Measurements from ENCODE around the gene HAS3.
A peak's percentile ranks its signal among the peaks of the same experiment; 100 is the strongest.
"Not testable (repeated sequence)": the region's sequence is repeated elsewhere in the genome, so short reads cannot be mapped to it uniquely, and the experiment has no call there.

Gene HAS3

GRCh38 chr16:69126221-69126620 lies 20.8 kb downstream of the HAS3 start:
- DNase-seq (ENCODE audit: low spot score in 2 of 2) (no peak), ATAC-seq (replicated peaks; ENCODE audit: extremely low read depth, poor library complexity, severe bottlenecking) (no peak)
- peak overlapping the region; percentile 59 for H3K27ac Mint-ChIP-seq (ENCODE audit: low read depth)
- peaks cover 25% of the 10 kb centered on the region for H3K36me3 Mint-ChIP-seq (ENCODE audit: insufficient read depth)
- H3K9me3 Mint-ChIP-seq: no peaks in the 10 kb centered on the region
- peaks cover 32% of the 10 kb centered on the region for H3K4me1 Mint-ChIP-seq
- no peaks in the 10 kb centered on the region for H3K27me3 Mint-ChIP-seq
- no peak overlapping the region for H3K4me3 Mint-ChIP-seq

- DNase-seq (ENCODE audit: low spot score in 2 of 2); ATAC-seq (replicated peaks; ENCODE audit: extremely low read depth, poor library complexity, severe bottlenecking); H3K27me3 Mint-ChIP-seq; H3K4me3 Mint-ChIP-seq; H3K9me3 Mint-ChIP-seq: not testable (repeated sequence)
- Mint-ChIP-seq H3K4me1 (peaks cover 37% of the 10 kb centered on the region), H3K27ac (ENCODE audit: low read depth) (peak overlapping the region; percentile 44), H3K36me3 (ENCODE audit: insufficient read depth) (peaks cover 28% of the 10 kb centered on the region)
These were observed 21.3 kb downstream of the HAS3 start for GRCh38 chr16:69126801-69127200.

- peaks cover 43% of the 10 kb centered on the region for H3K4me1 Mint-ChIP-seq
- no peaks in the 10 kb centered on the region for H3K9me3 Mint-ChIP-seq
- no peak overlapping the region for H3K27ac Mint-ChIP-seq (ENCODE audit: low read depth)
- H3K4me3 Mint-ChIP-seq: no peak overlapping the region
- H3K27me3 Mint-ChIP-seq: no peaks in the 10 kb centered on the region
- H3K36me3 Mint-ChIP-seq (ENCODE audit: insufficient read depth): peaks cover 30% of the 10 kb centered on the region
- DNase-seq (ENCODE audit: low spot score in 2 of 2) (no peak), ATAC-seq (replicated peaks; ENCODE audit: extremely low read depth, poor library complexity, severe bottlenecking) (no peak)
These were observed 22.6 kb downstream of the HAS3 start for GRCh38 chr16:69127966-69128510.

- peaks cover 34% of the 10 kb centered on the region for H3K36me3 Mint-ChIP-seq (ENCODE audit: insufficient read depth)
- H3K4me1 Mint-ChIP-seq: peaks cover 45% of the 10 kb centered on the region
- DNase-seq (ENCODE audit: low spot score in 2 of 2) (no peak), ATAC-seq (replicated peaks; ENCODE audit: extremely low read depth, poor library complexity, severe bottlenecking) (no peak)
- no peaks in the 10 kb centered on the region for H3K9me3 Mint-ChIP-seq
- peak overlapping the region; percentile 87 for H3K4me3 Mint-ChIP-seq
- no peaks in the 10 kb centered on the region for H3K27me3 Mint-ChIP-seq
- peak overlapping the region; percentile 87 for H3K27ac Mint-ChIP-seq (ENCODE audit: low read depth)
These were observed 25.0 kb downstream of the HAS3 start for GRCh38 chr16:69130461-69130860.

GRCh38 chr16:69131167-69131838 lies 25.9 kb downstream of the HAS3 start:
- peak overlapping the region; percentile 87 for H3K27ac Mint-ChIP-seq (ENCODE audit: low read depth)
- DNase-seq (ENCODE audit: low spot score in 2 of 2): no peak
- no peak for ATAC-seq (replicated peaks; ENCODE audit: extremely low read depth, poor library complexity, severe bottlenecking)
- H3K9me3 Mint-ChIP-seq: no peaks in the 10 kb centered on the region
- peak overlapping the region; percentile 87 for H3K4me3 Mint-ChIP-seq
- no peaks in the 10 kb centered on the region for H3K27me3 Mint-ChIP-seq
- peaks cover 35% of the 10 kb centered on the region for H3K36me3 Mint-ChIP-seq (ENCODE audit: insufficient read depth)
- peaks cover 45% of the 10 kb centered on the region for H3K4me1 Mint-ChIP-seq

- Mint-ChIP-seq H3K4me3 (peak overlapping the region; percentile 87), H3K4me1 (peaks cover 43% of the 10 kb centered on the region), H3K27me3 (no peaks in the 10 kb centered on the region), H3K27ac (ENCODE audit: low read depth) (peak overlapping the region; percentile 87), H3K9me3 (no peaks in the 10 kb centered on the region), H3K36me3 (ENCODE audit: insufficient read depth) (peaks cover 41% of the 10 kb centered on the region)
- ATAC-seq (replicated peaks; ENCODE audit: extremely low read depth, poor library complexity, severe bottlenecking) (peak; percentile 50), DNase-seq (ENCODE audit: low spot score in 2 of 2) (peak in 1 of 2 donors; percentile 24)
These were observed 26.5 kb downstream of the HAS3 start for GRCh38 chr16:69131839-69132423.

- peak; percentile 70 for DNase-seq (ENCODE audit: low spot score in 2 of 2)
- H3K36me3 Mint-ChIP-seq (ENCODE audit: insufficient read depth): peaks cover 42% of the 10 kb centered on the region
- peaks cover 41% of the 10 kb centered on the region for H3K4me1 Mint-ChIP-seq
- H3K9me3 Mint-ChIP-seq: no peaks in the 10 kb centered on the region
- peak within 1 kb of the TSS; percentile 87 for H3K4me3 Mint-ChIP-seq
- ATAC-seq (replicated peaks; ENCODE audit: extremely low read depth, poor library complexity, severe bottlenecking): peak; percentile 96
- H3K27me3 Mint-ChIP-seq: no peaks in the 10 kb centered on the region
- H3K27ac Mint-ChIP-seq (ENCODE audit: low read depth): peak within 1 kb of the TSS; percentile 87
These were observed 27.2 kb downstream of the HAS3 start, which contains the start of the genes CHTF8 and UTP4 for GRCh38 chr16:69132424-69133252. CHTF8 (minus strand) TSS chr16:69132588; CDS start chr16:69121458, 11,130 bp downstream. UTP4 (plus strand) TSS chr16:69132649; CDS start chr16:69133460, 811 bp downstream.

GRCh38 chr16:69133373-69133954 lies 28.0 kb downstream of the HAS3 start:
- DNase-seq (ENCODE audit: low spot score in 2 of 2) (no peak), ATAC-seq (replicated peaks; ENCODE audit: extremely low read depth, poor library complexity, severe bottlenecking) (no peak)
- Mint-ChIP-seq H3K4me3 (peak overlapping the region; percentile 87), H3K27me3 (no peaks in the 10 kb centered on the region), H3K36me3 (ENCODE audit: insufficient read depth) (peaks cover 40% of the 10 kb centered on the region), H3K27ac (ENCODE audit: low read depth) (peak overlapping the region; percentile 5), H3K9me3 (no peaks in the 10 kb centered on the region), H3K4me1 (peaks cover 42% of the 10 kb centered on the region)

- ATAC-seq (replicated peaks; ENCODE audit: extremely low read depth, poor library complexity, severe bottlenecking) (no peak), DNase-seq (ENCODE audit: low spot score in 2 of 2) (no peak)
- H3K27me3 Mint-ChIP-seq: no peaks in the 10 kb centered on the region
- H3K4me1 Mint-ChIP-seq: peaks cover 18% of the 10 kb centered on the region
- no peaks in the 10 kb centered on the region for H3K9me3 Mint-ChIP-seq
- no peak overlapping the region for H3K27ac Mint-ChIP-seq (ENCODE audit: low read depth)
- no peak overlapping the region for H3K4me3 Mint-ChIP-seq
- peaks cover 60% of the 10 kb centered on the region for H3K36me3 Mint-ChIP-seq (ENCODE audit: insufficient read depth)
These were observed 33.2 kb downstream of the HAS3 start for GRCh38 chr16:69138608-69139007.

- H3K4me3 Mint-ChIP-seq; ATAC-seq (replicated peaks; ENCODE audit: extremely low read depth, poor library complexity, severe bottlenecking); H3K27ac Mint-ChIP-seq (ENCODE audit: low read depth); H3K27me3 Mint-ChIP-seq; H3K9me3 Mint-ChIP-seq; DNase-seq (ENCODE audit: low spot score in 2 of 2): not testable (repeated sequence)
- peaks cover 61% of the 10 kb centered on the region for H3K36me3 Mint-ChIP-seq (ENCODE audit: insufficient read depth)
- peaks cover 11% of the 10 kb centered on the region for H3K4me1 Mint-ChIP-seq
These were observed 34.0 kb downstream of the HAS3 start for GRCh38 chr16:69139464-69139863.

- Mint-ChIP-seq H3K9me3 (no peaks in the 10 kb centered on the region), H3K4me1 (peaks cover 11% of the 10 kb centered on the region), H3K27me3 (no peaks in the 10 kb centered on the region), H3K36me3 (ENCODE audit: insufficient read depth) (peaks cover 70% of the 10 kb centered on the region), H3K4me3 (no peak overlapping the region), H3K27ac (ENCODE audit: low read depth) (no peak overlapping the region)
- DNase-seq (ENCODE audit: low spot score in 2 of 2) (no peak), ATAC-seq (replicated peaks; ENCODE audit: extremely low read depth, poor library complexity, severe bottlenecking) (no peak)
These were observed 35.6 kb downstream of the HAS3 start for GRCh38 chr16:69141014-69141413.

GRCh38 chr16:69141936-69142335 lies 36.5 kb downstream of the HAS3 start:
- ATAC-seq (replicated peaks; ENCODE audit: extremely low read depth, poor library complexity, severe bottlenecking): no peak
- no peak overlapping the region for H3K27ac Mint-ChIP-seq (ENCODE audit: low read depth)

More at GRCh38 chr16:69141936-69142335, 36.5 kb downstream of the HAS3 start:
- no peaks in the 10 kb centered on the region for H3K27me3 Mint-ChIP-seq
- peaks cover 11% of the 10 kb centered on the region for H3K4me1 Mint-ChIP-seq
- peaks cover 67% of the 10 kb centered on the region for H3K36me3 Mint-ChIP-seq (ENCODE audit: insufficient read depth)
- no peak overlapping the region for H3K4me3 Mint-ChIP-seq
- H3K9me3 Mint-ChIP-seq: no peaks in the 10 kb centered on the region
- DNase-seq (ENCODE audit: low spot score in 2 of 2): no peak
